GM19452 (cell line): Measurements from ENCODE around the gene PDCD2.
A peak's percentile ranks its signal among the peaks of the same experiment; 100 is the strongest.
"Not testable (repeated sequence)": the region's sequence is repeated elsewhere in the genome, so short reads cannot be mapped to it uniquely, and the experiment has no call there.

Experiments used
- ATAC-seq: cut with Tn5 transposase; IDR thresholded peaks from one replicate; pipeline ENCODE4 v1.9.1; 2021; ENCODE audit not compliant: unreplicated experiment

PDCD2 gene

GRCh38 chr6:170584181-170584953 is at the start of gene PDCD2:
Gene PDCD2 (minus strand): TSS chr6:170584637. CDS start chr6:170584581, 56 bp downstream.
- peak; percentile 98 for ATAC-seq

- not testable (repeated sequence) for ATAC-seq
These were observed 31.6 kb upstream of the PDCD2 start for GRCh38 chr6:170616020-170616554.

- ATAC-seq = peak; percentile 69
These were observed 27.9 kb upstream of the PDCD2 start for GRCh38 chr6:170612256-170612804.

GRCh38 chr6:170609225-170609624 is 24.8 kb upstream of the PDCD2 start:
- not testable (repeated sequence) for ATAC-seq

GRCh38 chr6:170605574-170606259 is 21.3 kb upstream of the PDCD2 start:
- ATAC-seq = no peak

GRCh38 chr6:170597278-170597677 is 12.8 kb upstream of the PDCD2 start:
- no peak for ATAC-seq

- no peak for ATAC-seq
These were observed 12.0 kb upstream of the PDCD2 start for GRCh38 chr6:170596426-170596825.

GRCh38 chr6:170590725-170591124 is 6.3 kb upstream of the PDCD2 start:
- no peak for ATAC-seq

- ATAC-seq = peak; percentile 33
These were observed 589 bp upstream of the PDCD2 start for GRCh38 chr6:170584954-170585498.

GRCh38 chr6:170583756-170584180 is 669 bp downstream of the PDCD2 start:
- peak; percentile 1 for ATAC-seq

GRCh38 chr6:170578909-170579308 is 5.5 kb downstream of the PDCD2 start:
- no peak for ATAC-seq

GRCh38 chr6:170575250-170575649 is 9.2 kb downstream of the PDCD2 start:
- no peak for ATAC-seq

GRCh38 chr6:170572704-170573466 is 11.6 kb downstream of the PDCD2 start:
- ATAC-seq = no peak

- no peak for ATAC-seq
These were observed 19.4 kb downstream of the PDCD2 start for GRCh38 chr6:170564936-170565530.

- no peak for ATAC-seq
These were observed 22.9 kb downstream of the PDCD2 start for GRCh38 chr6:170561555-170561954.

- ATAC-seq = no peak
These were observed 29.1 kb downstream of the PDCD2 start for GRCh38 chr6:170555305-170555704.

- ATAC-seq = no peak
These were observed 29.7 kb downstream of the PDCD2 start for GRCh38 chr6:170554796-170555137.

GRCh38 chr6:170554013-170554795 is 30.2 kb downstream of the PDCD2 start, which contains the start of gene TBP:
Gene TBP (plus strand): TSS chr6:170554369. CDS start chr6:170557030, 2,661 bp downstream.
- ATAC-seq = peak; percentile 94

GRCh38 chr6:170553534-170554012 is 30.9 kb downstream of the PDCD2 start:
- peak; percentile 33 for ATAC-seq
